GM21529 (cell line): ENCODE measurements around the gene IGF2R.

Experiments used
- ATAC-seq: cut with Tn5 transposase; IDR thresholded peaks from one replicate; pipeline ENCODE4 v1.9.1; 2021; ENCODE audit not compliant: unreplicated experiment

The IGF2R gene

GRCh38 chr6:160022793-160023192 lies 53.9 kb downstream of the IGF2R start:
- no peak for ATAC-seq

GRCh38 chr6:160024152-160024551 lies 55.3 kb downstream of the IGF2R start:
- no peak for ATAC-seq

- ATAC-seq = no peak
Measured at GRCh38 chr6:160027076-160027475, 58.2 kb downstream of the IGF2R start.

GRCh38 chr6:160027931-160028330 lies 59.0 kb downstream of the IGF2R start:
- no peak for ATAC-seq

- ATAC-seq = no peak
Measured at GRCh38 chr6:160028487-160029275, 59.8 kb downstream of the IGF2R start.

GRCh38 chr6:160029525-160029924 lies 60.6 kb downstream of the IGF2R start:
- ATAC-seq = no peak

GRCh38 chr6:160030103-160030502 lies 61.2 kb downstream of the IGF2R start:
- no peak for ATAC-seq

- no peak for ATAC-seq
Measured at GRCh38 chr6:160031442-160031841, 62.6 kb downstream of the IGF2R start.

- ATAC-seq = no peak
Measured at GRCh38 chr6:160031871-160032270, 63.0 kb downstream of the IGF2R start.

GRCh38 chr6:160032538-160032937 lies 63.7 kb downstream of the IGF2R start:
- ATAC-seq = no peak

- no peak for ATAC-seq
Measured at GRCh38 chr6:160034036-160034930, 65.4 kb downstream of the IGF2R start.

- no peak for ATAC-seq
Measured at GRCh38 chr6:160035241-160035640, 66.4 kb downstream of the IGF2R start.

GRCh38 chr6:160035693-160036330 lies 66.9 kb downstream of the IGF2R start:
- ATAC-seq = no peak

GRCh38 chr6:160036331-160036695 lies 67.4 kb downstream of the IGF2R start:
- ATAC-seq = no peak

- no peak for ATAC-seq
Measured at GRCh38 chr6:160036790-160037206, 67.9 kb downstream of the IGF2R start.

- no peak for ATAC-seq
Measured at GRCh38 chr6:160038479-160038878, 69.6 kb downstream of the IGF2R start.

GRCh38 chr6:160039441-160039840 lies 70.6 kb downstream of the IGF2R start:
- ATAC-seq = no peak

- no peak for ATAC-seq
Measured at GRCh38 chr6:160040055-160040454, 71.2 kb downstream of the IGF2R start.

GRCh38 chr6:160040527-160041264 lies 71.8 kb downstream of the IGF2R start:
- no peak for ATAC-seq

GRCh38 chr6:160041608-160042007 lies 72.7 kb downstream of the IGF2R start:
- ATAC-seq = no peak
